Liver (tissue), 9 donors: Measurements from ENCODE around the gene SCML1. TPM values are rescaled to one million over a fixed set of nuclear protein-coding genes. Genes with fewer than 3 reads are reported as not detected.

Experiments used
- DNase-seq: peaks from one replicate; pipeline ENCODE4 v3.0.0-alpha.2; 2017; ENCODE audit warnings: low spot score
- H3K27ac ChIP-seq, 2 donors: one replicate each; pipeline ENCODE4 v1.7.0; 2013; ENCODE audit warnings: inconsistent platforms in 2 of 2, low read length in 2 of 2, control low read depth in 1 of 2, low read depth in 1 of 2, mild to moderate bottlenecking in 1 of 2
- H3K27me3 ChIP-seq, 4 donors: one replicate each; pipeline versions ENCODE4 v1.6.1 to v1.7.0; 2013; ENCODE audit warnings: low read length in 3 of 4, inconsistent platforms in 1 of 4, mild to moderate bottlenecking in 1 of 4, moderate library complexity in 1 of 4; ENCODE audit not compliant: control insufficient read depth in 4 of 4, insufficient read depth in 4 of 4
- H3K36me3 ChIP-seq, 4 donors: one replicate each; pipeline versions ENCODE4 v1.6.1 to v1.7.0; 2013; ENCODE audit warnings: low read length in 3 of 4, mild to moderate bottlenecking in 3 of 4, low read depth in 1 of 4, moderate library complexity in 1 of 4; ENCODE audit not compliant: control insufficient read depth in 4 of 4, insufficient read depth in 3 of 4
- H3K4me1 ChIP-seq, 4 donors: one replicate each; pipeline versions ENCODE4 v1.6.1 to v1.7.0; 2013; ENCODE audit warnings: low read length in 3 of 4, mild to moderate bottlenecking in 3 of 4, moderate library complexity in 1 of 4; ENCODE audit not compliant: control insufficient read depth in 4 of 4, insufficient read depth in 4 of 4
- H3K4me3 ChIP-seq, 3 donors: one replicate each; pipeline versions ENCODE4 v1.6.1 to v1.7.0; 2013; ENCODE audit warnings: low read length in 3 of 3, control low read depth in 1 of 3, low read depth in 1 of 3, mild to moderate bottlenecking in 1 of 3
- H3K9ac ChIP-seq, 2 donors: one replicate each; pipeline ENCODE4 v1.7.0; 2013; ENCODE audit warnings: low read length in 2 of 2, mild to moderate bottlenecking in 2 of 2, moderate library complexity in 2 of 2, control low read depth in 1 of 2, low read depth in 1 of 2
- H3K9me3 ChIP-seq, 4 donors: one replicate each; pipeline versions ENCODE4 v1.6.1 to v1.7.0; 2013; ENCODE audit warnings: low read length in 3 of 4; ENCODE audit not compliant: control insufficient read depth in 4 of 4
- EGR1 ChIP-seq, 2 donors: IDR thresholded peaks; 2 replicates each; pipeline ENCODE4 v1.6.1; 2016 to 2018; ENCODE audit warnings: antibody characterized with exemption in 2 of 2, low read depth in 2 of 2
- GABPA ChIP-seq, 2 donors: IDR thresholded peaks in 1 of 2; conservative IDR thresholded peaks in 1 of 2; 2 replicates each; pipeline ENCODE4 v1.6.1; 2016; ENCODE audit warnings: antibody characterized with exemption in 2 of 2, mild to moderate bottlenecking in 1 of 2, moderate library complexity in 1 of 2
- HNF4A ChIP-seq, 2 donors: conservative IDR thresholded peaks; 2 replicates each; pipeline ENCODE4 v1.6.1; 2016; ENCODE audit warnings: antibody characterized with exemption in 2 of 2, mild to moderate bottlenecking in 2 of 2
- JUND ChIP-seq, 2 donors: IDR thresholded peaks; 2 replicates each; pipeline ENCODE4 v1.6.1; 2016; ENCODE audit warnings: antibody characterized with exemption in 2 of 2
- RAD21 ChIP-seq, 2 donors: IDR thresholded peaks; 2 replicates each; pipeline ENCODE4 v1.6.1; 2016; ENCODE audit warnings: antibody characterized with exemption in 2 of 2, mild to moderate bottlenecking in 2 of 2
- WGBS: extraction: QIAGEN DNeasy Blood & Tissue Kit; methylation state at CpG from one replicate; pipeline ENCODE4 v1.1.7; 2013; 5-methylcytosine and 5-hydroxymethylcytosine counted together
- polyA plus RNA-seq, 2 donors: library from polyadenylated mRNA; stranded (reverse) in 1 of 2; unstranded in 1 of 2; fragments of 200-250 nt in 1 of 2; fragments of >200 nt in 1 of 2; fragmentation: Nextera tagmentation in 1 of 2; extraction: Ambion mirVana in 1 of 2; gene quantifications; one replicate each; pipeline versions ENCODE4 v1.2.1 to v1.2.3, GENCODE V29; 2013 to 2015
- total RNA-seq, 2 donors: library from RNA; depleted of rRNA; stranded (reverse); fragments of >200 nt; gene quantifications; one replicate each; pipeline ENCODE4 v1.2.3, GENCODE V29; 2014
- TF ChIP-seq, protein P1 (sequence below): IDR thresholded peaks from 2 replicates; pipeline ENCODE4 v1.6.1; 2016; ENCODE audit warnings: antibody characterized with exemption
- TF ChIP-seq, protein P2 (sequence below): fragments of 150-350 bp; IDR thresholded peaks from 2 replicates; pipeline ENCODE4 v1.5.1; 2017; ENCODE audit warnings: improper control_type of control experiment, low read depth, low read length; ENCODE audit not compliant: missing input control
- TF ChIP-seq, protein P3 (sequence below): IDR thresholded peaks from 2 replicates; pipeline ENCODE4 v1.6.1; 2016; ENCODE audit warnings: antibody characterized with exemption, mild to moderate bottlenecking
- TF ChIP-seq, protein P4 (sequence below): IDR thresholded peaks from 2 replicates; pipeline ENCODE4 v1.6.1; 2016; ENCODE audit warnings: antibody characterized with exemption
- donor health status: healthy.
- donor health status: healthy.
- donor health status: healthy.
- donor health status: healthy.
- donor health status: healthy.

Gene SCML1
- total and polyA plus RNA-seq, 4 donors = 7.9 to 17.9 (median 14.9) TPM

- WGBS = 12% methylated on average over 2 of the region's 2 CpGs
- no peak for DNase-seq
- TF ChIP-seq, protein P1, sequence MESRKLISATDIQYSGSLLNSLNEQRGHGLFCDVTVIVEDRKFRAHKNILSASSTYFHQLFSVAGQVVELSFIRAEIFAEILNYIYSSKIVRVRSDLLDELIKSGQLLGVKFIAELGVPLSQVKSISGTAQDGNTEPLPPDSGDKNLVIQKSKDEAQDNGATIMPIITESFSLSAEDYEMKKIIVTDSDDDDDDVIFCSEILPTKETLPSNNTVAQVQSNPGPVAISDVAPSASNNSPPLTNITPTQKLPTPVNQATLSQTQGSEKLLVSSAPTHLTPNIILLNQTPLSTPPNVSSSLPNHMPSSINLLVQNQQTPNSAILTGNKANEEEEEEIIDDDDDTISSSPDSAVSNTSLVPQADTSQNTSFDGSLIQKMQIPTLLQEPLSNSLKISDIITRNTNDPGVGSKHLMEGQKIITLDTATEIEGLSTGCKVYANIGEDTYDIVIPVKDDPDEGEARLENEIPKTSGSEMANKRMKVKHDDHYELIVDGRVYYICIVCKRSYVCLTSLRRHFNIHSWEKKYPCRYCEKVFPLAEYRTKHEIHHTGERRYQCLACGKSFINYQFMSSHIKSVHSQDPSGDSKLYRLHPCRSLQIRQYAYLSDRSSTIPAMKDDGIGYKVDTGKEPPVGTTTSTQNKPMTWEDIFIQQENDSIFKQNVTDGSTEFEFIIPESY = no peak
- TF ChIP-seq HNF4A (conservative IDR thresholded peaks at IDR 0.05) (no peak), RAD21 (IDR thresholded peaks at IDR 0.05) (no peak), EGR1 (IDR thresholded peaks at IDR 0.05; ENCODE audit: low read depth in 2 of 2) (no peak), JUND (IDR thresholded peaks at IDR 0.05) (no peak), GABPA (IDR thresholded peaks at IDR 0.05 in 1 of 2, conservative IDR thresholded peaks at IDR 0.05 in 1 of 2) (no peak)
- TF ChIP-seq, protein P2, sequence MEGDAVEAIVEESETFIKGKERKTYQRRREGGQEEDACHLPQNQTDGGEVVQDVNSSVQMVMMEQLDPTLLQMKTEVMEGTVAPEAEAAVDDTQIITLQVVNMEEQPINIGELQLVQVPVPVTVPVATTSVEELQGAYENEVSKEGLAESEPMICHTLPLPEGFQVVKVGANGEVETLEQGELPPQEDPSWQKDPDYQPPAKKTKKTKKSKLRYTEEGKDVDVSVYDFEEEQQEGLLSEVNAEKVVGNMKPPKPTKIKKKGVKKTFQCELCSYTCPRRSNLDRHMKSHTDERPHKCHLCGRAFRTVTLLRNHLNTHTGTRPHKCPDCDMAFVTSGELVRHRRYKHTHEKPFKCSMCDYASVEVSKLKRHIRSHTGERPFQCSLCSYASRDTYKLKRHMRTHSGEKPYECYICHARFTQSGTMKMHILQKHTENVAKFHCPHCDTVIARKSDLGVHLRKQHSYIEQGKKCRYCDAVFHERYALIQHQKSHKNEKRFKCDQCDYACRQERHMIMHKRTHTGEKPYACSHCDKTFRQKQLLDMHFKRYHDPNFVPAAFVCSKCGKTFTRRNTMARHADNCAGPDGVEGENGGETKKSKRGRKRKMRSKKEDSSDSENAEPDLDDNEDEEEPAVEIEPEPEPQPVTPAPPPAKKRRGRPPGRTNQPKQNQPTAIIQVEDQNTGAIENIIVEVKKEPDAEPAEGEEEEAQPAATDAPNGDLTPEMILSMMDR = no peak
- TF ChIP-seq, protein P3, sequence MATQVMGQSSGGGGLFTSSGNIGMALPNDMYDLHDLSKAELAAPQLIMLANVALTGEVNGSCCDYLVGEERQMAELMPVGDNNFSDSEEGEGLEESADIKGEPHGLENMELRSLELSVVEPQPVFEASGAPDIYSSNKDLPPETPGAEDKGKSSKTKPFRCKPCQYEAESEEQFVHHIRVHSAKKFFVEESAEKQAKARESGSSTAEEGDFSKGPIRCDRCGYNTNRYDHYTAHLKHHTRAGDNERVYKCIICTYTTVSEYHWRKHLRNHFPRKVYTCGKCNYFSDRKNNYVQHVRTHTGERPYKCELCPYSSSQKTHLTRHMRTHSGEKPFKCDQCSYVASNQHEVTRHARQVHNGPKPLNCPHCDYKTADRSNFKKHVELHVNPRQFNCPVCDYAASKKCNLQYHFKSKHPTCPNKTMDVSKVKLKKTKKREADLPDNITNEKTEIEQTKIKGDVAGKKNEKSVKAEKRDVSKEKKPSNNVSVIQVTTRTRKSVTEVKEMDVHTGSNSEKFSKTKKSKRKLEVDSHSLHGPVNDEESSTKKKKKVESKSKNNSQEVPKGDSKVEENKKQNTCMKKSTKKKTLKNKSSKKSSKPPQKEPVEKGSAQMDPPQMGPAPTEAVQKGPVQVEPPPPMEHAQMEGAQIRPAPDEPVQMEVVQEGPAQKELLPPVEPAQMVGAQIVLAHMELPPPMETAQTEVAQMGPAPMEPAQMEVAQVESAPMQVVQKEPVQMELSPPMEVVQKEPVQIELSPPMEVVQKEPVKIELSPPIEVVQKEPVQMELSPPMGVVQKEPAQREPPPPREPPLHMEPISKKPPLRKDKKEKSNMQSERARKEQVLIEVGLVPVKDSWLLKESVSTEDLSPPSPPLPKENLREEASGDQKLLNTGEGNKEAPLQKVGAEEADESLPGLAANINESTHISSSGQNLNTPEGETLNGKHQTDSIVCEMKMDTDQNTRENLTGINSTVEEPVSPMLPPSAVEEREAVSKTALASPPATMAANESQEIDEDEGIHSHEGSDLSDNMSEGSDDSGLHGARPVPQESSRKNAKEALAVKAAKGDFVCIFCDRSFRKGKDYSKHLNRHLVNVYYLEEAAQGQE = no peak
- TF ChIP-seq, protein P4, sequence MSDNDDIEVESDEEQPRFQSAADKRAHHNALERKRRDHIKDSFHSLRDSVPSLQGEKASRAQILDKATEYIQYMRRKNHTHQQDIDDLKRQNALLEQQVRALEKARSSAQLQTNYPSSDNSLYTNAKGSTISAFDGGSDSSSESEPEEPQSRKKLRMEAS = no peak
- no peaks in the 10 kb centered on the region for H3K36me3 ChIP-seq
- H3K9ac ChIP-seq = no peak overlapping the region
- H3K27ac ChIP-seq = peak overlapping the region; percentile 8 to 37
- no peaks in the 10 kb centered on the region for H3K27me3 ChIP-seq
- H3K4me3 ChIP-seq = no peak overlapping the region
- no peaks in the 10 kb centered on the region for H3K9me3 ChIP-seq
- peaks cover 1 to 48% (median 36%) of the 10 kb centered on the region in 4 donors for H3K4me1 ChIP-seq
Measured at GRCh38 chrX:17743913-17744312, 6.6 kb downstream of the SCML1 start.

DNA sequence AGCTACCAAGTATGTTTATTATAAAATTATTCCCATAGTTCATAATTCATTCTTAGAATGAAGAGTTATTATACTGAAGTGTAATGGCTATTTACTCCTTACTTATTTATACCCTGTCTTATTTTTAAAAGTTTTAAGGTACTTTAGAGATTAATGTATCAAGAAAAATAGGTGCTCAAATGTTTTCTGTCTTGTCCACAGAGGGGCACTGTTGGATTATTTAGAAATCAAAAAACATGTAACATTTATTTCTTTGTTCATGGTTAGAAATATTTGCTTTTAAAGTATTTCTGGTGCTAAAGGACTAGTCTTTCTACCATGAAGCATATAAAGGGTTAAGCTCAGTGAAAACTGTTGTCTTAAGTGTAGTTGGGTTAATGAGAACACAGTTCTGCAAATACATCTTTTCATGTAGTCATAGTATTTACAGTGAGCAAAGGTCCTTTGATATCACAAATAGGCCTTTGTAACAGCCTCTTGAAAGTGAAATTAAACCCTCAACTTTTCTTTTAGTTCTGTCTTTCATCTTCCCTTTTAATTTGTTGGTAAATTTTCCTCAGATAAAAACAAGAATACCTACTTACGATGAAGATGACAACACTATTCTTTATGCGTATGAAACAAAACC, 7.7 kb downstream of the SCML1 start:
- DNase-seq = no peak
- Histone ChIP-seq H3K27me3 (no peaks in the 10 kb centered on the region), H3K4me1 (peaks cover 3 to 47% (median 38%) of the 10 kb centered on the region in 4 donors), H3K9ac (peak overlapping the region in 1 of 2 donors; percentile 53), H3K36me3 (peaks cover 0 to 3% (median under 1%) of the 10 kb centered on the region in 4 donors), H3K9me3 (no peaks in the 10 kb centered on the region), H3K27ac (peak overlapping the region in 1 of 2 donors; percentile 7), H3K4me3 (no peak overlapping the region)
- WGBS = 33% methylated on average over 2 of the region's 2 CpGs
- no peak for TF ChIP-seq GABPA (IDR thresholded peaks at IDR 0.05 in 1 of 2, conservative IDR thresholded peaks at IDR 0.05 in 1 of 2)
- TF ChIP-seq RAD21 (IDR thresholded peaks at IDR 0.05) = peak; percentile 47 to 54
- peak in 1 of 2 donors; percentile 33 for TF ChIP-seq HNF4A (conservative IDR thresholded peaks at IDR 0.05)
